PC-3 (cell line): Measurements from ENCODE around the gene CCSER1. TPM values are rescaled to one million over a fixed set of nuclear protein-coding genes. Genes with fewer than 3 reads are reported as not detected.

ENCODE experiments used
- ATAC-seq: fragments of 200-7000 bp; cut with Tn5 transposase; 2 replicates; pipeline ENCODE4 v1.9.1; 2020; ENCODE audit warnings: mild to moderate bottlenecking, moderate library complexity
- BruUV-seq: library from RNA; stranded (reverse); fragments of 400-500 nt; replicated peaks from 2 replicates; lab custom pipeline; 2021; lab: Mats Ljungman, UMichigan
- CTCF ChIA-PET: fragments of 300-600 bp; sonication (Branson Sonifier 250); formaldehyde crosslinking; loops from one replicate; lab custom pipeline; 2022; ENCODE audit warnings: antibody characterized with exemption; lab: Charles Lee
- POLR2A ChIA-PET: fragments of 300-600 bp; sonication (Branson Sonifier 250); formaldehyde crosslinking; loops from one replicate; lab custom pipeline; 2022; ENCODE audit warnings: antibody characterized with exemption; ENCODE audit not compliant: unreplicated experiment; lab: Charles Lee
- DNase-seq: peaks from one replicate; pipeline ENCODE4 v3.0.0-alpha.2; 2015
- H2AFZ ChIP-seq: fragments of 300-600 bp; sonication (generic); 2 replicates; pipeline ENCODE4 v1.6.0; 2016; ENCODE audit warnings: antibody characterized with exemption, low read length
- H3F3A ChIP-seq: fragments of 300-600 bp; sonication (generic); one replicate; pipeline ENCODE4 v1.6.0; 2017; ENCODE audit warnings: antibody characterized with exemption, low read length, control low read depth, mild to moderate bottlenecking; ENCODE audit not compliant: unreplicated experiment
- H3K27ac ChIP-seq: fragments of 300-600 bp; sonication (generic); 2 replicates; pipeline ENCODE4 v1.5.1; 2016; ENCODE audit warnings: mild to moderate bottlenecking, low read length
- H3K27me3 ChIP-seq: fragments of 300-600 bp; sonication (generic); 2 replicates; pipeline ENCODE4 v1.6.1; 2016; ENCODE audit warnings: low read length, mixed read lengths
- H3K36me3 ChIP-seq: fragments of 300-600 bp; sonication (generic); 2 replicates; pipeline ENCODE4 v1.6.1; 2016; ENCODE audit warnings: low read depth, mixed run types, low read length, mixed read lengths
- H3K4me1 ChIP-seq: fragments of 300-600 bp; sonication (generic); 2 replicates; pipeline ENCODE4 v1.5.1; 2016; ENCODE audit warnings: low read length; ENCODE audit not compliant: insufficient read depth
- H3K4me2 ChIP-seq: fragments of 300-600 bp; sonication (generic); 2 replicates; pipeline ENCODE4 v1.6.0; 2016; ENCODE audit warnings: low read length
- H3K4me3 ChIP-seq: fragments of 300-600 bp; sonication (generic); 2 replicates; pipeline ENCODE4 v1.5.1; 2016; ENCODE audit warnings: mild to moderate bottlenecking, low read length, mixed read lengths
- H3K79me2 ChIP-seq: fragments of 300-600 bp; sonication (generic); 2 replicates; pipeline ENCODE4 v1.6.1; 2017; ENCODE audit warnings: low read length, mixed read lengths
- H3K9ac ChIP-seq: fragments of 300-600 bp; sonication (generic); 2 replicates; pipeline ENCODE4 v1.6.0; 2016; ENCODE audit warnings: mild to moderate bottlenecking, low read length
- H3K9me2 ChIP-seq: fragments of 300-600 bp; sonication (generic); replicated peaks from 2 replicates; pipeline ENCODE4 v1.6.1; 2016; ENCODE audit warnings: mixed run types, low read length, mixed read lengths
- H3K9me3 ChIP-seq: fragments of 300-600 bp; sonication (generic); 2 replicates; pipeline ENCODE4 v1.6.1; 2016; ENCODE audit warnings: low read length, mixed read lengths
- H4K20me1 ChIP-seq: fragments of 300-600 bp; sonication (generic); 2 replicates; pipeline ENCODE4 v1.6.1; 2016; ENCODE audit warnings: low read length, mixed read lengths
- CTCF ChIP-seq: fragments of 300-600 bp; sonication (generic); conservative IDR thresholded peaks from 2 replicates; pipeline ENCODE4 v1.5.1; 2017; ENCODE audit warnings: antibody characterized with exemption, low read depth, mild to moderate bottlenecking, low read length
- EZH2 ChIP-seq: fragments of 300-600 bp; sonication (generic); IDR thresholded peaks from one replicate; pipeline ENCODE4 v1.6.1; 2017; ENCODE audit warnings: antibody characterized with exemption, mild to moderate bottlenecking, low read length; ENCODE audit not compliant: unreplicated experiment
- EZH2phosphoT487 ChIP-seq: fragments of 300-600 bp; sonication (generic); IDR thresholded peaks from 2 replicates; pipeline ENCODE4 v1.6.1; 2018; ENCODE audit warnings: mild to moderate bottlenecking, antibody characterized with exemption, low read length, borderline replicate concordance
- intact Hi-C: fragments of 100-400 bp; cut with micrococcal nuclease; formaldehyde crosslinking; loops from 2 replicates; pipeline ENCODE4 v1.9.0; 2023
- total RNA-seq: library from RNA; depleted of rRNA; stranded (reverse); fragments of >200 nt; gene quantifications from 2 replicates; pipeline ENCODE4 v1.2.3, GENCODE V29; 2014

Gene CCSER1
- total RNA-seq, 1 experiment from 2014 or later, result 6.0 TPM

- H3F3A ChIP-seq, result no peaks in the 10 kb centered on the region
- ATAC-seq, result no peak
- BruUV-seq, result no TSS peak
Measured at GRCh38 chr4:90240333-90240732, 113.1 kb downstream of the CCSER1 start.

DNA sequence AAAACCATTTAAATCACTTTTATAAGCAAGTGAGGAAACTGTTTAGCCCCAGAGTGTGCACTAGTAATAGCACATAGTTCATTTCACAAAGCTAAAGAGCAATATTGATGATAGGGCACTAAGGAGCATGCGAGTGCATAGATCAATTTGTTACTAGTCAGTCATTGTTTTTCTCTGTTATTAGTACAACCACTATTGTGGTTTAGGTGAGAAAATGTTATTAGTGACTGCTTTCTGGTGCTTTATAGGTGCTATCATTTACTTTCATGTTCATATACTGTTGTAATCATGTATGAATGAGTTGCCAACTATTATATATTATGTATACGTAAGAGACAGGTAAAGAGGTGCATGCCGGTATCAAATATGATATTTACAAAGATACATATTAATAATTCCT, 113.8 kb downstream of the CCSER1 start:
- Histone ChIP-seq H3K4me2 (no peak overlapping the region), H3K4me3 (no peak overlapping the region), H3K27ac (no peak overlapping the region), H3K36me3 (no peaks in the 10 kb centered on the region), H3K4me1 (no peaks in the 10 kb centered on the region), H3K9ac (no peak overlapping the region), H3K9me3 (no peaks in the 10 kb centered on the region), H3K9me2 (no peaks in the 10 kb centered on the region), H4K20me1 (no peaks in the 10 kb centered on the region), H3F3A (no peaks in the 10 kb centered on the region), H3K27me3 (no peaks in the 10 kb centered on the region), H3K79me2 (no peaks in the 10 kb centered on the region), H2AFZ (no peak overlapping the region)
- no TSS peak for BruUV-seq
- POLR2A ChIA-PET, result no interaction called here
- TF ChIP-seq EZH2 (no peak), CTCF (no peak), EZH2phosphoT487 (no peak)
- intact Hi-C loops, result no loop called here
- ATAC-seq (no peak), DNase-seq (no peak)
- CTCF ChIA-PET, result no interaction called here

More at GRCh38 chr4:90240333-90240732, 113.1 kb downstream of the CCSER1 start:
- no peak overlapping the region for H3K4me3 ChIP-seq
- H3K9me3 ChIP-seq, result no peaks in the 10 kb centered on the region
- ChIA-PET POLR2A (no interaction called here), CTCF (no interaction called here)
- no peak for DNase-seq
- H4K20me1 ChIP-seq, result no peaks in the 10 kb centered on the region
- intact Hi-C loops, result no loop called here
- no peak overlapping the region for H3K27ac ChIP-seq
- no peaks in the 10 kb centered on the region for H3K27me3 ChIP-seq
- no peaks in the 10 kb centered on the region for H3K9me2 ChIP-seq
- H3K9ac ChIP-seq, result no peak overlapping the region
- no peaks in the 10 kb centered on the region for H3K36me3 ChIP-seq
- no peak overlapping the region for H2AFZ ChIP-seq
- no peaks in the 10 kb centered on the region for H3K79me2 ChIP-seq
- no peak overlapping the region for H3K4me2 ChIP-seq
- no peaks in the 10 kb centered on the region for H3K4me1 ChIP-seq
- TF ChIP-seq CTCF (0 out of 2 replicates have a peak, but pooled peaks have one; percentile 14), EZH2 (no peak)

GRCh38 chr4:90245837-90246236, 118.6 kb downstream of the CCSER1 start:
- Histone ChIP-seq H3K9ac (no peak overlapping the region), H3F3A (no peaks in the 10 kb centered on the region), H3K4me1 (no peaks in the 10 kb centered on the region), H3K27ac (no peak overlapping the region), H4K20me1 (no peaks in the 10 kb centered on the region), H3K4me3 (no peak overlapping the region), H3K27me3 (no peaks in the 10 kb centered on the region), H2AFZ (no peak overlapping the region), H3K4me2 (no peak overlapping the region), H3K36me3 (no peaks in the 10 kb centered on the region), H3K9me3 (no peaks in the 10 kb centered on the region), H3K79me2 (no peaks in the 10 kb centered on the region), H3K9me2 (no peaks in the 10 kb centered on the region)
- ChIA-PET CTCF (no interaction called here), POLR2A (no interaction called here)
- no TSS peak for BruUV-seq
- intact Hi-C loops, result no loop called here
- TF ChIP-seq CTCF (no peak), EZH2phosphoT487 (no peak)
- DNase-seq (no peak), ATAC-seq (no peak)
